Muscle of leg (tissue), 11 donors: ENCODE data around the gene RHOBTB1. TPM values are rescaled to one million over a fixed set of nuclear protein-coding genes. Genes with fewer than 3 reads are reported as not detected.

ENCODE experiments used
- DNase-seq: peaks from one replicate; pipeline ENCODE4 v3.0.0; 2013
- H3K27ac ChIP-seq: one replicate; pipeline ENCODE4 v1.5.1; 2013; ENCODE audit warnings: mild to moderate bottlenecking, low read length, control low read depth
- H3K27me3 ChIP-seq: one replicate; pipeline ENCODE4 v1.6.1; 2013; ENCODE audit warnings: low read length; ENCODE audit not compliant: control insufficient read depth, insufficient read depth
- H3K36me3 ChIP-seq: one replicate; pipeline ENCODE4 v1.6.1; 2013; ENCODE audit warnings: low read length; ENCODE audit not compliant: control insufficient read depth, insufficient read depth
- H3K4me1 ChIP-seq: one replicate; pipeline ENCODE4 v1.6.1; 2013; ENCODE audit warnings: low read length; ENCODE audit not compliant: control insufficient read depth, insufficient read depth
- H3K4me3 ChIP-seq: one replicate; pipeline ENCODE4 v1.5.1; 2013; ENCODE audit warnings: low read length, control low read depth
- H3K9me3 ChIP-seq: replicated peaks from 2 replicates; pipeline ENCODE4 v1.6.1; 2013; ENCODE audit warnings: low read depth, low read length; ENCODE audit not compliant: control insufficient read depth
- WGBS: methylation state at CpG from one replicate; pipeline ENCODE4 v1.1.5; 2013; ENCODE audit warnings: missing lambda C conversion rate; ENCODE audit not compliant: insufficient coverage; 5-methylcytosine and 5-hydroxymethylcytosine counted together
- polyA plus RNA-seq, 8 donors: library from polyadenylated mRNA; unstranded; fragments of 120-200 nt; gene quantifications; one replicate each; pipeline versions ENCODE4 v1.2.1 to v1.2.3, GENCODE V29; 2013; ENCODE audit warnings: inconsistent platforms in 1 of 8, low replicate concordance in 1 of 8; ENCODE audit not compliant: insufficient read length in 8 of 8, insufficient read depth in 1 of 8
- total RNA-seq: library from RNA; stranded (reverse); fragments of 120-200 nt; gene quantifications from one replicate; pipeline ENCODE4 v1.2.4, GENCODE V29; 2013

RHOBTB1 gene
- total and polyA plus RNA-seq, 9 donors = 18.0 to 31.9 (median 22.0) TPM

DNA sequence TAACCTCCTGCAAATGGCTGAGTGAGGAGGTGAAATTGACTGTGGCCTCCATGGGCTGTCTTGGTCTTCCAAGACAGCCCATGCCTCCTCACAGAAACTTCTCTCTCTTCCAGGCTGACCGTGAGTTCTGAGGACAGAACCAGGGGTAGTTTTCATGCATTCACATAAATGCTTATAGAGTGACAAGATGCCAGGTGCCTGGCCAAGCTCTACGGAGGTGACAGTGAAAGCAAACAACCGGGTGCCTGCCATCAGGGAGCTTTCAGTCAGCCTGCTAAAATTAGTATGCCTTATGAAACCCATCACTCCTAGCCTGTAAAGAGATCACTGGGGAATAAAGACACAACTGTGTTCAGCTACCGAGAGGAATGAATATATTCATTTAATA is 919 bp upstream of the RHOBTB1 start:
- Histone ChIP-seq H3K4me3 (peak overlapping the region; percentile 84), H3K9me3 (no peaks in the 10 kb centered on the region), H3K4me1 (peaks cover 9% of the 10 kb centered on the region), H3K27me3 (no peaks in the 10 kb centered on the region), H3K27ac (peak overlapping the region; percentile 98), H3K36me3 (no peaks in the 10 kb centered on the region)
- 50% methylated on average over 1 of the region's 4 CpGs for WGBS
- no peak for DNase-seq

DNA sequence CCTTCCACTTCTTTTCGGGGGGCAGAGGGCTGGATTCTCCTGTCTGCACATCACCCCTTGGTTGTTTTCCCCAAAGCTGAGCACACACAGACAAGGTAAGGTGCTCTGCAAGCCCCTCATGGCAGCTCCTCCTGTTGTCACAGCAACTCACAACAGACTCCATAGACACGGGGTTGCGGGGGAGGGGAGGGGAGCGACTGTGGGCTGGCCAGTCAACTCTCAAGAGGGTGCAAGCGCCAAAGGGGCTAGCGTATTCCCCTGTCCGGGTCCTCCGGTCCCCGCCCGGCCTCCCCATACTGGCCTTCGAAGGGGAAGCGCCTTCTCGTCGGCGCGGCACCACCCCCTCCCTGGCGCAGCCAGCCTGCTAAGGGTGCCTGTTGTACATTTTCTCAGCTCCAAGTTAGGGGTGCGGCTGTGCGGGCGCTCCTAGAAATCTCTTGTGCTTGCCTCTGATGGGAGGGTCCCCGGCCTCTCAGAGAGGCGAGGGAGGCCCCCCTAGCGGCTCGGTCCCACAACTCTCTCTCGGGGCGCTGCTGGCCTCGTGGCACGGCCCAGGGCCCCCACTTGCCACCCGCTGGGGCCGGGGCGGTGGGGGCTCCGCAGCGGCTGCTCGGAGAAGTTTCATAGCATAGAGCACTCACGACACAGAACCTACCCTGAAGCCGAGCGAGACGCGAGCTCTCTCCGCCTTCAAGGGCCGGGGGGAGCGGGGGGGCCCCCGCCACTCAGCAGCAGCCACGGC is 498 bp downstream of the RHOBTB1 start:
- peaks cover 9% of the 10 kb centered on the region for H3K4me1 ChIP-seq
- H3K36me3 ChIP-seq = peaks cover 5% of the 10 kb centered on the region
- DNase-seq = peak; percentile 90
- peak overlapping the region; percentile 84 for H3K4me3 ChIP-seq
- no peaks in the 10 kb centered on the region for H3K9me3 ChIP-seq
- WGBS = 0% methylated on average over 33 of the region's 44 CpGs
- H3K27me3 ChIP-seq = no peaks in the 10 kb centered on the region
- peak overlapping the region; percentile 98 for H3K27ac ChIP-seq

- H3K4me3 ChIP-seq = peak overlapping the region; percentile 84
- WGBS = 0% methylated on average over 6 of the region's 13 CpGs
- peak overlapping the region; percentile 98 for H3K27ac ChIP-seq
- peak; percentile 84 for DNase-seq
- H3K36me3 ChIP-seq = peaks cover 8% of the 10 kb centered on the region
- no peaks in the 10 kb centered on the region for H3K9me3 ChIP-seq
- H3K4me1 ChIP-seq = peaks cover 9% of the 10 kb centered on the region
- no peaks in the 10 kb centered on the region for H3K27me3 ChIP-seq
These were observed 1.1 kb downstream of the RHOBTB1 start for GRCh38 chr10:60942788-60943315.

GRCh38 chr10:60942134-60942787 is 1.7 kb downstream of the RHOBTB1 start:
- peaks cover 9% of the 10 kb centered on the region for H3K4me1 ChIP-seq
- H3K27me3 ChIP-seq = no peaks in the 10 kb centered on the region
- WGBS = no CpG with 5 or more reads among the region's 2 CpGs
- DNase-seq = peak; percentile 53
- peak overlapping the region; percentile 84 for H3K4me3 ChIP-seq
- no peaks in the 10 kb centered on the region for H3K9me3 ChIP-seq
- H3K27ac ChIP-seq = peak overlapping the region; percentile 98
- H3K36me3 ChIP-seq = peaks cover 8% of the 10 kb centered on the region

DNA sequence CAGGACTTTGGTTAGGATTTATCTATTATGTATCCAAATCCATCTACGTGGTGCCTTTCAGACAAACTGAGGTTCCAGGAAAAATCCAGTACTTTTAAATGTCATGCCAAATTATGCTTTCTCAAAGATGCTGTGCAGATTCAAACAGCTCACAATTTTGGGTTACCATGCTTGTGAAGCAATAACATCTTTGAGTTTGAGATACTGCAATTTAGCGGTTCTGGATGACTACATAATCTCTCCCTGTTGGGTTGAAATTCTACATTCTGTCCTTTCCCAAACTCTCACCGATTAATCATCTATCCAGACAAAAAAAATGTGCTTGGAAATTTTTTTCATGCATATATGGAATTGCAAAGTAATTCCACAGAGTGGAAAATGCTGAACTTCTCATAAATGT is 3.5 kb downstream of the RHOBTB1 start:
- H3K36me3 ChIP-seq = peaks cover 8% of the 10 kb centered on the region
- H3K27ac ChIP-seq = no peak overlapping the region
- WGBS = no CpG with 5 or more reads among the region's 3 CpGs
- no peaks in the 10 kb centered on the region for H3K9me3 ChIP-seq
- peaks cover 9% of the 10 kb centered on the region for H3K4me1 ChIP-seq
- no peak overlapping the region for H3K4me3 ChIP-seq
- peak; percentile 48 for DNase-seq
- H3K27me3 ChIP-seq = no peaks in the 10 kb centered on the region

DNA sequence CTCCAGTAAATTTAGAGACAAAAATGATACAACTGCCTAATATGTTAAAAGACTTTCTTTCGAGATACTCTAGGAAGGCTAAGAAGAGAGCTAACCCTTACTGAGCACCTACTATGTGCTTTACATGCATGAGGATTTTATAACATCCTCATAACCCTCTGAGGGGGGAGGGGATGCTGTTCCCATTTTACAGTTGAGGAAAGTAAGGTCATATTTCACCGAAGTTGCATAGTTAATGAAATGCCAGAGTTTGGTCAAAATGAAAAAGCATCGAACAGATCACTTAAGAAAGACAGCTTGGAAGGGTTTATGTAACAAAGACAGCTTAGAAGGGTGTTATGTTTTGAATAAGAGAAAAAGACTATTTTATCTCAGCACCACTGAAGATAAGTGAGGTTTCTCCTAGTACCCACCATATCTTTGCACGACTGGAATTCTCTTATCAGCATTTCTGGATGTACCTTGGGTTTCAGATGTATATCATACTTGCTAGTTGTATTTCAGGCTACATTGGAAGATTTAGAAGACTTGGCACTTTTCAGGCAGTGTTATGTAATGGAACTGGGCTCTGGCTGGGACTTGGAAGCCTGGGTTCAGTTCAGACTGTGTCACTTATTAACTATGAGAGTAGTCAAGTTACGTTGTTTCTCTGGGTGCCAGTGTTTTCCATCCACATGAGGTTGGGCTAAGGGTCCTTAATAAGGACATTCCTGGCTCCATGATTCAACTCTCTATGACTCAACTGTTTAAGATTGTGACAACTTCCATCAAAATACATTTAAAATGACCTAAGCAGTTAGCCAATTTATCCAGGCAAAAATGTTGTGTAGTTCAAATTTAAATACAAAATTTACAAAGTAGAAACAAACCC is 6.0 kb downstream of the RHOBTB1 start:
- no peaks in the 10 kb centered on the region for H3K9me3 ChIP-seq
- H3K27me3 ChIP-seq = no peaks in the 10 kb centered on the region
- no peak overlapping the region for H3K4me3 ChIP-seq
- DNase-seq = peak; percentile 30
- H3K27ac ChIP-seq = no peak overlapping the region
- H3K36me3 ChIP-seq = peaks cover 8% of the 10 kb centered on the region
- H3K4me1 ChIP-seq = peaks cover 3% of the 10 kb centered on the region
- WGBS = no CpG with 5 or more reads among the region's 5 CpGs

DNA sequence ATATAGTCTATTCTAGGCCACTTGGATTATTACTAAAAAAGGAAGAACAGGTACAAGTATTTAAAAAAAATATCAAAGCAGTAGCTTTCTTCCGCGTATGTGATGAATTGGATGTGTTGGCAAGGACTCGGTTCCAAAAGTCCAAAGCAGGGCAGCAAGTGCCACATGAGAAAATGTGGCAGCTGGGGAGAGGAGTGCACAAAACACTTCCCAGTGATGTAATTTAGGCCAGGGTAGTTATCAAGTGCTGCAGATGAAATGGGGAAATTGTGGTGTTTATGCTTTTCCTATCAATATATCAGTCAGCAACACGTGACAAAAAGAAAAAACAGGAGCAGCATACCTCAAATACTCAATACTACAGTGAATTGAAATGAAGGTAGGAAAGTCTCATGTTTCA is 7.0 kb downstream of the RHOBTB1 start:
- Histone ChIP-seq H3K27ac (no peak overlapping the region), H3K36me3 (peaks cover 8% of the 10 kb centered on the region), H3K9me3 (no peaks in the 10 kb centered on the region), H3K27me3 (no peaks in the 10 kb centered on the region), H3K4me1 (no peaks in the 10 kb centered on the region), H3K4me3 (no peak overlapping the region)
- 77% methylated on average over 3 of the region's 4 CpGs for WGBS
- no peak for DNase-seq

GRCh38 chr10:60934215-60935175 is 9.5 kb downstream of the RHOBTB1 start:
- H3K27ac ChIP-seq = peak overlapping the region; percentile 24
- 43% methylated on average over 2 of the region's 6 CpGs for WGBS
- H3K4me1 ChIP-seq = no peaks in the 10 kb centered on the region
- H3K4me3 ChIP-seq = no peak overlapping the region
- peaks cover 8% of the 10 kb centered on the region for H3K36me3 ChIP-seq
- H3K9me3 ChIP-seq = no peaks in the 10 kb centered on the region
- H3K27me3 ChIP-seq = no peaks in the 10 kb centered on the region
- peak; percentile 48 for DNase-seq

DNA sequence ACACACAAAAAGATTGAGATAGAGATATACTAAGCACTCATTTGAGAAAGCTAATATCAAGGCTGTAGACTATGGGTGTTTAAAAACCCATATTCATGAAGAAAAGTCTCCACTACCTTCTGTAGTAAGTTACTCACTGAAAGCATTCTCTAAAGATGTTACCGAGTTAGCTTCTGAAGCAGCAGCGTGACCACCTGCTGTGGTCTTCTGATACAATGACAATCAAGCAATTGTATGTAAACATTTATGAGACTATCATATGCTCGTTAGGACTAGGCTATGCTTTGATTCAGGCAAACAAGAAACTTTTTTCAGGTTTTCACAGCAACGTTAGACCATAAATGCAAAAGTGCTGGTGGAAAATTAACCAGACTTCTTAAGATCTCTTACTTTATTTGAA is 11.2 kb downstream of the RHOBTB1 start:
- H3K4me1 ChIP-seq = no peaks in the 10 kb centered on the region

More for the DNA sequence above, 11.2 kb downstream of the RHOBTB1 start:
- DNase-seq = no peak
- Histone ChIP-seq H3K36me3 (no peaks in the 10 kb centered on the region), H3K27me3 (no peaks in the 10 kb centered on the region), H3K27ac (no peak overlapping the region), H3K4me3 (no peak overlapping the region), H3K9me3 (no peaks in the 10 kb centered on the region)
- WGBS = 80% methylated on average over 1 of the region's 4 CpGs
